ENCODE data around the gene NEK3. TPM values are rescaled to one million over a fixed set of nuclear protein-coding genes. Genes with fewer than 3 reads are reported as not detected.

The NEK3 gene
- total and polyA plus RNA-seq, 2 of the 4 experiments (the other 2 are of a cell fraction): 3.6 to 9.2 TPM

GRCh38 chr13:52096062-52096461 is 63.3 kb downstream of the NEK3 start:
- Histone ChIP-seq H3K4me2 (ENCODE audit: low read depth, low read length) (no peak overlapping the region), H2BK120ac (ENCODE audit: low read depth, low read length) (no peak overlapping the region), H2BK5ac (ENCODE audit: low read depth, low read length, poor library complexity, severe bottlenecking) (no peak overlapping the region), H2AK9ac (replicated peaks; ENCODE audit: low read depth, low read length, poor library complexity) (no peak overlapping the region), H3K14ac (replicated peaks; ENCODE audit: low read depth, low read length) (no peak overlapping the region), H3K4me1 (ENCODE audit: control insufficient read depth, insufficient read depth, low read length) (no peaks in the 10 kb centered on the region), H3K27me3 (ENCODE audit: control insufficient read depth, insufficient read depth, low read length) (no peaks in the 10 kb centered on the region; the same call in none of the 2 replicates), H4K91ac (ENCODE audit: insufficient read depth, low read depth, low read length) (no peak overlapping the region), H3K4me3 (ENCODE audit: insufficient read depth, low read depth, low read length) (no peak overlapping the region), H3K9me3 (ENCODE audit: control insufficient read depth, insufficient read depth, low read length) (no peaks in the 10 kb centered on the region), H2BK15ac (ENCODE audit: low read depth, low read length) (no peak overlapping the region), H2AFZ (replicated peaks; ENCODE audit: low read length, poor library complexity) (no peak overlapping the region), H4K5ac (ENCODE audit: low read depth, low read length) (no peak overlapping the region), H2BK20ac (ENCODE audit: low read depth, low read length) (no peak overlapping the region), H2AK5ac (ENCODE audit: low read depth, low read length) (no peak overlapping the region), H3K9me1 (ENCODE audit: insufficient read depth, low read length) (no peaks in the 10 kb centered on the region), H4K8ac (ENCODE audit: low read depth in 2 of 2, low read length in 2 of 2) (no peak overlapping the region), H3K23ac (ENCODE audit: low read depth, low read length) (no peak overlapping the region), H3K36me3 (ENCODE audit: control insufficient read depth, insufficient read depth, low read length) (no peaks in the 10 kb centered on the region), H3K56ac (ENCODE audit: extremely low read depth, insufficient read depth, low read length) (no peak overlapping the region), H3K4ac (ENCODE audit: low read depth, low read length) (no peak overlapping the region), H4K20me1 (ENCODE audit: insufficient read depth, low read length) (no peaks in the 10 kb centered on the region), H3K27ac (ENCODE audit: insufficient read depth, low read length) (no peak overlapping the region), H3K18ac (ENCODE audit: low read depth, low read length) (no peak overlapping the region), H3K9ac (ENCODE audit: low read depth, low read length) (no peak overlapping the region), H3K79me1 (ENCODE audit: low read depth in 1 of 2, low read length in 2 of 2) (no peaks in the 10 kb centered on the region)
- intact Hi-C loops (cut with micrococcal nuclease) (no loop called here), in situ Hi-C loops (cut with MboI; ENCODE audit: low sequenced_read_pairs) (no loop called here), dilution Hi-C loops (cut with HindIII; ENCODE audit: low sequenced_read_pairs, unreplicated experiment) (no loop called here)
- ChIA-PET POLR2A (ENCODE audit: unreplicated experiment) (no interaction called here), CTCF (no interaction called here)
- TF ChIP-seq CTCF (conservative IDR thresholded peaks at IDR 0.05; ENCODE audit: low read depth, low read length) (no peak), POLR2A (IDR thresholded peaks at IDR 0.05; ENCODE audit: low read depth, low read length) (no peak), CHD1 (IDR thresholded peaks at IDR 0.05; ENCODE audit: low read depth, low read length) (no peak)
- BruUV-seq (replicated peaks): no TSS peak
- DNase-seq: no peak
- ATAC-seq (ENCODE audit: low read depth): no peak
- 90% methylated on average over 2 of the region's 2 CpGs; no CpG with 5 or more reads in 1 of the 2 experiments for WGBS, 2 experiments (ENCODE audit: extremely low coverage in 2 of 2, insufficient read length in 1 of 2)
